HFF-Myc (cell line): Measurements from ENCODE around the gene MINDY3.

Experiments
- DNase-seq: peaks from one replicate; pipeline ENCODE4 v3.0.0-alpha.2; 2011; ENCODE audit warnings: low read depth; ENCODE audit errors: extremely low read depth
- H3K4me3 ChIP-seq: replicated peaks from 2 replicates; pipeline ENCODE4 v1.5.1; 2011; ENCODE audit warnings: low read depth, mild to moderate bottlenecking, control low read depth, low read length
- CTCF ChIP-seq: IDR thresholded peaks from 2 replicates; pipeline ENCODE4 v1.5.1; 2012; ENCODE audit warnings: mild to moderate bottlenecking, low read depth, low read length, control low read depth; ENCODE audit errors: missing control alignments

The MINDY3 gene

GRCh38 chr10:15824498-15824897, 35.8 kb downstream of the MINDY3 start:
- H3K4me3 ChIP-seq: no peak overlapping the region
- no peak for DNase-seq
- no peak for TF ChIP-seq CTCF

- no peak for DNase-seq
- TF ChIP-seq CTCF: no peak
- H3K4me3 ChIP-seq: no peak overlapping the region
Observed at GRCh38 chr10:15822131-15822530, 38.2 kb downstream of the MINDY3 start.

GRCh38 chr10:15821046-15821683, 39.1 kb downstream of the MINDY3 start:
- no peak for DNase-seq
- TF ChIP-seq CTCF: no peak
- H3K4me3 ChIP-seq: no peak overlapping the region

- TF ChIP-seq CTCF: no peak
- no peak for DNase-seq
Observed at GRCh38 chr10:15817409-15818046, 42.8 kb downstream of the MINDY3 start.

DNA sequence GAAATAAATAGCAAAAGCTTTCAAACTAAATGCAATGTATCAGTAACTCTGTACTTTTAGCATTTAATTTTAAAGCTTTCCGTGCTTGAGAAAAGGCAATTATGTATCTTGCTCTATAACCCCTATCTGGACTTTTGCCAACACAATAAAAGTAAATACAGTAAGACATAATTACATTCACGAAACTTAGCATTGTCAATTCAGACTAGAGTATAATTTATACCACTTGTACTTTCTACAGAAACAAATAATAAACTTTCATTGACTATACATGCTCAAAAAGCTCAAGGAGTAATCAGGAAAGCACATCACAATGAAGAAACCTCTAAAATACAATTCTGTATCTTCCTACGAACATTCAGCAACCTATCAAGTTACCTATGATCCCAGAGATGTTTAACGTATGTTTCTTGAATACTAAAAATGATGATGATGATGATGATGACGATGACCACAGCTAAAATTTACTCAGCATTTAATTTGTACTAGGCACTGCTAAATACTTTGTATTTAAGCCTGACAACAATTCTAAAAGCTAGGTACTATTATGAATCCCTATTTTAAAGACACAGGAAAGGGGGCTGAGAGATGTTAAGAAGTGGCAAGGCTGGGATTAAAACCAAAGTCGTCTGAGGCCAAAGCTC, 44.9 kb downstream of the MINDY3 start:
- no peak for TF ChIP-seq CTCF
- H3K4me3 ChIP-seq: no peak overlapping the region
- no peak for DNase-seq

More at GRCh38 chr10:15817409-15818046, 42.8 kb downstream of the MINDY3 start:
- H3K4me3 ChIP-seq: no peak overlapping the region

GRCh38 chr10:15814565-15814964, 45.7 kb downstream of the MINDY3 start:
- no peak for DNase-seq
- TF ChIP-seq CTCF: no peak
- no peak overlapping the region for H3K4me3 ChIP-seq
